Activated B cell treated with CpG ODN at 0.5 μM for 24 hours (primary cell): ENCODE results near the gene ZFHX3. TPM values are rescaled to one million over a fixed set of nuclear protein-coding genes. Genes with fewer than 3 reads are reported as not detected.

Experiments
- ATAC-seq: fragments of 200-7000 bp; cut with Tn5 transposase; one replicate; pipeline ENCODE4 v1.10.0; 2021; ENCODE audit warnings: low read depth, mild to moderate bottlenecking, moderate library complexity
- CTCF ChIA-PET: fragments of 350-600 bp; sonication (Branson Sonifier 250); formaldehyde crosslinking; loops from one replicate; lab custom pipeline; 2021; ENCODE audit warnings: antibody characterized with exemption; lab: Charles Lee
- POLR2A ChIA-PET: fragments of 350-600 bp; sonication (Branson Sonifier 250); formaldehyde crosslinking; loops from one replicate; lab custom pipeline; 2021; ENCODE audit warnings: antibody characterized with exemption; lab: Charles Lee
- DNase-seq: peaks from one replicate; pipeline ENCODE4 v3.0.0; 2022
- H3K27ac Mint-ChIP-seq: one replicate; pipeline ENCODE4 v1.8.0; 2020; ENCODE audit warnings: mixed read lengths
- H3K27me3 Mint-ChIP-seq: one replicate; pipeline ENCODE4 v1.8.0; 2021; ENCODE audit warnings: mixed read lengths
- H3K36me3 Mint-ChIP-seq: one replicate; pipeline ENCODE4 v1.8.0; 2021; ENCODE audit warnings: low read depth, mixed read lengths
- H3K4me1 Mint-ChIP-seq: one replicate; pipeline ENCODE4 v1.8.0; 2021; ENCODE audit warnings: mixed read lengths
- H3K4me3 Mint-ChIP-seq: one replicate; pipeline ENCODE4 v1.8.0; 2020; ENCODE audit warnings: mild to moderate bottlenecking, mixed read lengths
- H3K9me3 Mint-ChIP-seq: one replicate; pipeline ENCODE4 v1.8.0; 2020; ENCODE audit warnings: mixed read lengths
- intact Hi-C: fragments of 100-400 bp; cut with micrococcal nuclease; formaldehyde crosslinking; loops from one replicate; pipeline ENCODE4 v1.15.1; 2024
- total RNA-seq: library from RNA; stranded (reverse); gene quantifications from 2 replicates; pipeline ENCODE4 v1.2.3, GENCODE V29; 2022
- TF ChIP-seq, protein P1 (sequence below): fragments of 200-600 bp; IDR thresholded peaks from one replicate; pipeline ENCODE4 v1.8.0; 2022; ENCODE audit warnings: antibody characterized with exemption, mild to moderate bottlenecking

ZFHX3 gene
- total RNA-seq, 1 donor from 2014 or later: 9.2 TPM

DNA sequence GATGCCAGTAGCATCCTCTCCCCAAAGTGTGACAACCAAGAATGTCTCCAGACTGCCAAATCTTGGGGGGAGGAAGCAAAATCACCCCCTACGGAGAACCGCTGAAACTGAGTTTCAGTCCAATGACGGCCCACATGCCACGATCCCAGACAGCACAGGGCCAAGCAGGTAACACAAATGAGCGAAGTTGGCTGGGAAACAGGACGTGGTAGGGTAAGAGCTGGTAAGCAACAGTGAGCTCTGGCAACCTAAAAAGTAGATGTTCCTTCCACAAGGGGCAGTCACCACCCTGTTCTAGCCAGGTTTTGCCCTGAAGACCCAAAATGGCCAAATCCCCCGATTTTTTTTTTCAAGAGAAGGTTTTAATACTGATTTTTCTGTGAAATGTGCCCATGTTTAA, 25.4 kb downstream of the ZFHX3 start:
- TF ChIP-seq, protein P1, sequence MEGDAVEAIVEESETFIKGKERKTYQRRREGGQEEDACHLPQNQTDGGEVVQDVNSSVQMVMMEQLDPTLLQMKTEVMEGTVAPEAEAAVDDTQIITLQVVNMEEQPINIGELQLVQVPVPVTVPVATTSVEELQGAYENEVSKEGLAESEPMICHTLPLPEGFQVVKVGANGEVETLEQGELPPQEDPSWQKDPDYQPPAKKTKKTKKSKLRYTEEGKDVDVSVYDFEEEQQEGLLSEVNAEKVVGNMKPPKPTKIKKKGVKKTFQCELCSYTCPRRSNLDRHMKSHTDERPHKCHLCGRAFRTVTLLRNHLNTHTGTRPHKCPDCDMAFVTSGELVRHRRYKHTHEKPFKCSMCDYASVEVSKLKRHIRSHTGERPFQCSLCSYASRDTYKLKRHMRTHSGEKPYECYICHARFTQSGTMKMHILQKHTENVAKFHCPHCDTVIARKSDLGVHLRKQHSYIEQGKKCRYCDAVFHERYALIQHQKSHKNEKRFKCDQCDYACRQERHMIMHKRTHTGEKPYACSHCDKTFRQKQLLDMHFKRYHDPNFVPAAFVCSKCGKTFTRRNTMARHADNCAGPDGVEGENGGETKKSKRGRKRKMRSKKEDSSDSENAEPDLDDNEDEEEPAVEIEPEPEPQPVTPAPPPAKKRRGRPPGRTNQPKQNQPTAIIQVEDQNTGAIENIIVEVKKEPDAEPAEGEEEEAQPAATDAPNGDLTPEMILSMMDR: no peak
- Mint-ChIP-seq H3K36me3 (no peaks in the 10 kb centered on the region), H3K4me3 (no peak overlapping the region), H3K4me1 (no peaks in the 10 kb centered on the region), H3K9me3 (no peaks in the 10 kb centered on the region), H3K27ac (no peak overlapping the region), H3K27me3 (no peaks in the 10 kb centered on the region)
- ChIA-PET POLR2A (no interaction called here), CTCF (no interaction called here)
- ATAC-seq (no peak), DNase-seq (no peak)
- intact Hi-C loops: no loop called here

DNA sequence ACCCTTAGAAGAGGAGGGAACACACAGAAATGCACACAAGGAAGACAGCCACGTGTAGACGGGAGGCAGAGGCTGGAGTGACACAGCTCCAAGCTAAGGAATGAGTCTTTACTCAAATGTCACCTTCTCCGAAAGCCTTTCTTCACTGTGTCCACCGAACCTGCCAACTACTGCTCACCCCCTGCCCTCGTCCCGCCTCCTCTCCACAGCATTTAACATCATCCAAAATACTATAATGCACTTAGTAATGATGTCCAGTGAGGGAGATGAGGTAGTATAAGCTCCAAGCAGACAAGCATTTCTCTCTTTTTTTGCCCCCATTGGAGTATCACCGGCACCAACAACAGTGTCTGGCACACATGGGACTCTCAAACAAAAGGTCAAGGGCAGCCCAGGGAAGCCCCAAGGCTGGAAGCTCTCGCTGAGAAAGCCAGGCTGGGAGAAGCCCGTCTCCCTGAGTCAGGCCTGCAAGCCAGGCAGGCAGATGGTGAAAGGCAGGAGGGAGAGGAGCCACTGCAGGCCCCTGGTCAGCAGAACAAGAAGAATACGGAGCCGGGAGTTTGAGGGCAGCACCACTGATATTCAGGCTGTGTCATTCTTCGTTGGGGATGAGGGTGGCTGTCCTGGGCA, 25.9 kb downstream of the ZFHX3 start:
- ATAC-seq (no peak), DNase-seq (no peak)
- H3K4me3 Mint-ChIP-seq: no peak overlapping the region
- no peaks in the 10 kb centered on the region for H3K36me3 Mint-ChIP-seq
- no peaks in the 10 kb centered on the region for H3K9me3 Mint-ChIP-seq
- intact Hi-C loops: no loop called here
- CTCF ChIA-PET: no interaction called here
- TF ChIP-seq, protein P1: no peak
- H3K27me3 Mint-ChIP-seq: no peaks in the 10 kb centered on the region
- H3K4me1 Mint-ChIP-seq: peaks cover 5% of the 10 kb centered on the region
- no peak overlapping the region for H3K27ac Mint-ChIP-seq
- POLR2A ChIA-PET: no interaction called here

DNA sequence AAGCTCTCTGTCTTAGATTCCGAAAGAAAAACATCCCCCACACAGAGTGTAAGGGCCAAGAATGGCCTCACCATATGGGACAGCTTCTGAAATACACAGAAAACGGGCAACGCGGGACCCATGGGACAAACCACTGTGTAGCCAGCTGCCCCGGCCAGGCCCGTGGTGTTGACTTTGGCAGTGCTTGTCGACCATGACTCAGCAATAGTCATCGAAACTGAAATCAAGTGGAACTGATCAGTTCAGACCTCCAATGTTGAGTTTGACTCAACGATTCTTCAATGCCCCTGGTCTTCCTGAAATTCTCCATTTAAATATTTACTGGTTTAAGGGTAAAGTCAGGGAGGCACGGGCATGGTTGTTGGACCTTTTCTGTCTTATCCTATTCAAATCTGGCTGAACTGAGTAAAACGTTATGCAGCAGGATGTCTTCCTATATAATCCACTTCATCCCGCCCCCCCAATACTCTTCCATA, 27.5 kb downstream of the ZFHX3 start:
- POLR2A ChIA-PET: no interaction called here
- no peak for ATAC-seq
- Mint-ChIP-seq H3K4me1 (peaks cover 18% of the 10 kb centered on the region), H3K27me3 (no peaks in the 10 kb centered on the region), H3K36me3 (no peaks in the 10 kb centered on the region), H3K27ac (no peak overlapping the region), H3K4me3 (no peak overlapping the region), H3K9me3 (no peaks in the 10 kb centered on the region)
- intact Hi-C loops: no loop called here
- DNase-seq: no peak
- TF ChIP-seq, protein P1: no peak
- CTCF ChIA-PET: no interaction called here

DNA sequence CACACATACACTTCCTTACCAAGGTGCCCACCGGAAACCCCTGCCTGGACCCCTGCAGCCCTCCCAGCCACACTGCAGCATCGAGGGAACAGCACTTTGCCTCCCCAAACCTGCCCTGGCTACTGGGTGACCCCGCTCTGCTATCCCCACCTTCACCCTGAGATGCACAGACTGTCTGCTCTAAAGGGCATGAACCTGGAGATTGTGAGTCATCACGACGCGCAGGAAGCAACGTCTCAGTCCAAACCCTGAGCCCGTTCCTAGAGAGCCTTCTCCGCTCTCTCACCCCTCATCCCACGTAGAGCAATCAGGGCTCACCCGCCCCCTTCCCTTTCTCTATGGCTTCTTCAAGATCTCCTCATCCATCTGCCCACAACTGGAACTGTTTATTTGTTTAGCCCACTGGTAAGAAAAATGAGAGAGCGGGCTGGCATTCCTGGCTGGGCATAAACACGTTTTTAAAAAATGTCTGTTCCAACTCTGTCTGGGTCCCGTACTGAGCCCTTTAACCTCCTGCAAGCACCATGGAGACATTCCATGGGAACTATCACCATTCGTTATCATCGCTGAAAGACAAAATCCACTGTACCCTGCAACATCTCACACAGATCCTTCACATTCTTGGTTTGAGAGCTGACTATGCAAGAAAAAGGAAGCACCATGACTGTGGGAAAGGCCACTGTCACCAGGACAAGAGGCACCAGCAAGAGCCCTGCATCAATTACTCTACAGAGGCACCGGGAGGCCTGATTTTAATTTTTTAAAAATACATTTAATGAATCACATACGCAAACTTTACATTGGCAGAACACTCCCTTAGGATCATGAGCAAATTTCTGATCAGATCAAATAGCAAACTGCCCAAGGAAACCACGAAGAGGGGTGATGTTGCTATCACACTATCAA, 28.2 kb downstream of the ZFHX3 start:
- no peaks in the 10 kb centered on the region for H3K9me3 Mint-ChIP-seq
- no peaks in the 10 kb centered on the region for H3K27me3 Mint-ChIP-seq
- POLR2A ChIA-PET: no interaction called here
- H3K4me1 Mint-ChIP-seq: peaks cover 18% of the 10 kb centered on the region
- intact Hi-C loops: no loop called here
- no peaks in the 10 kb centered on the region for H3K36me3 Mint-ChIP-seq
- TF ChIP-seq, protein P1: no peak
- H3K27ac Mint-ChIP-seq: no peak overlapping the region
- CTCF ChIA-PET: no interaction called here
- H3K4me3 Mint-ChIP-seq: no peak overlapping the region
- ATAC-seq: no peak
- no peak for DNase-seq

DNA sequence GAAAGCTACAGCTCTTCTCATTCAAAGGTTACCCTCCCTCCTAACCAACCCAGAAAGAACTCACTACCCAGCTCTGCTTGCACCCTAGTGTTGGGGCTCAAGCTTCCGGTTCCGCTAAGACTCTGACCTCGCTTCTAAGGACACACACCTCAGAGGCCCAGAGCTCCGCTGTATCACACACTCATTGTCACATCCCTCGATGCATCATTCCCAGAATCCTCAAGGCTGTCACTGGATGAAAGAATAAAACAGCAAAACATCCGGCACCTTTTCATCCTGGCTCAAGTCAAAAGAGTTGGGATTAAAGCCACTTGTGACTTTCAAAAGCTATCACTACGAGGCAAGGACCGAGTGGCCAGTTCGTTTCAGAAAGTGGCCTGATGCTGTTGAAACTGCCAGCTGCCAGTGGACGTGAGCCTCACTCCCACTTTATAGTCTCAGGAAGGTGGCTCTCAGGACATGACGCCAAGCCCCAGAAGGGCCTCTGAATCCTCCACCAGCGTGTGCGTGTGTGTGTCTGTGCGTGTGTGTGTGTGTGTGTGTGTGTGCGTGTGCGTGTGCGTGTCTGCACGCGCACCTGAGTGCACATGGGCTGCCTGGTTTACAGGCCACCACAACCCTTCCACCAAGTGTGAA, 29.0 kb downstream of the ZFHX3 start:
- ChIA-PET POLR2A (no interaction called here), CTCF (no interaction called here)
- Mint-ChIP-seq H3K4me3 (no peak overlapping the region), H3K27ac (no peak overlapping the region), H3K9me3 (no peaks in the 10 kb centered on the region), H3K27me3 (no peaks in the 10 kb centered on the region), H3K4me1 (peaks cover 18% of the 10 kb centered on the region), H3K36me3 (no peaks in the 10 kb centered on the region)
- no peak for DNase-seq
- intact Hi-C loops: no loop called here
- ATAC-seq: no peak
- TF ChIP-seq, protein P1: no peak
